ENCODE data around the gene TFE3. TPM values are rescaled to one million over a fixed set of nuclear protein-coding genes. Genes with fewer than 3 reads are reported as not detected.

The TFE3 gene
- total RNA-seq, 3 donors from 2014 or later, result 22.8 to 28.8 (median 23.4) TPM

DNA sequence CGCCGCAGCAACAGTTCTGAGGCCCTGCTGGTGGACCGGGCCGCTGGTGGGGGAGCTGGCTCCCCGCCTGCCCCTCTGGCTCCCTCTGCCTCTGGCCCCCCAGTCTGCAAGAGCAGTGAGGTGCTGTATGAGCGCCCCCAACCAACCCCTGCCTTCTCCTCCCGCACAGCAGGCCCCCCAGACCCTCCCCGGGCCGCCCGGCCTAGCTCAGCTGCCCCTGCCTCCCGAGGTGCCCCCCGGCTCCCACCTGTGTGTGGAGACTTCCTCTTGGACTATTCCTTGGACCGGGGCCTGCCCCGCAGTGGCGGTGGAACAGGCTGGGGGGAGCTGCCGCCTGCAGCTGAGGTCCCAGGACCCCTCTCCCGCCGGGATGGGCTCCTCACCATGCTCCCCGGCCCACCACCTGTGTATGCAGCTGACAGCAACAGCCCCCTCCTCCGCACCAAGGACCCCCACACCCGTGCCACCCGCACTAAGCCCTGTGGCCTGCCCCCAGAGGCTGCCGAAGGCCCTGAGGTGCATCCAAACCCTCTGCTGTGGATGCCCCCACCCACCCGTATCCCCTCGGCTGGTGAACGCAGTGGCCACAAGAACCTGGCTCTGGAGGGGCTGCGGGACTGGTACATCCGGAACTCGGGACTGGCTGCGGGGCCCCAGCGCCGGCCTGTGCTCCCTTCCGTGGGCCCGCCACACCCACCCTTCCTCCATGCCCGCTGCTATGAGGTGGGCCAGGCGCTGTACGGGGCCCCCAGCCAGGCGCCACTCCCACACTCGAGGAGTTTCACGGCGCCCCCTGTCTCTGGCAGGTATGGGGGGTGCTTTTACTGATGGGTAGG, 24.3 kb upstream of the TFE3 start:
- no peaks in the 10 kb centered on the region for H3K27me3 Mint-ChIP-seq (ENCODE audit: low read depth)
- H3K9me3 Mint-ChIP-seq, result no peaks in the 10 kb centered on the region
- no peaks in the 10 kb centered on the region for H3K36me3 Mint-ChIP-seq (ENCODE audit: insufficient read depth)
- peaks cover 5% of the 10 kb centered on the region for H3K4me1 Mint-ChIP-seq (ENCODE audit: low read depth)
- DNase-seq, result no peak
- no peak overlapping the region for H3K4me3 Mint-ChIP-seq
- no peak for ATAC-seq

DNA sequence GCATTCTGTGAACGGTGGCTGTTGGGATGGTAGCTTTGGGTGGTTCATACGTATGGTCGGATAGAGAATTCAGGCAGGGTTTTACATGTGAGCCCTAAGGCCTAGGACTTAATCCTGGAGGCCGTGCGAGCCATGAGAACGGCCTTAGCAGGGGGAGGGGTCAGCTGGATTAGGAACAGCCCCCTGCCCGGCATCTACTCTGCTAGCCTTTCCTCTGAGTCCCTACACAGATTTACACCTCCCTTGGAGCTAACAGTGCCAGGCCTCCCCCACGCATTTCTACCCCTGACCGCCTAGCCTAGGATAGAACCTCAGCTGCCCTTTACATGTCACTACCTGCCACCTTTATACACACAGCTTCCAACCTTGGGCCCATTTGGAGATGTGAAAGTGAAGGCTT, 23.5 kb upstream of the TFE3 start:
- no peak overlapping the region for H3K4me3 Mint-ChIP-seq
- no peaks in the 10 kb centered on the region for H3K9me3 Mint-ChIP-seq
- DNase-seq (no peak), ATAC-seq (no peak)
- no peaks in the 10 kb centered on the region for H3K27me3 Mint-ChIP-seq (ENCODE audit: low read depth)
- no peaks in the 10 kb centered on the region for H3K36me3 Mint-ChIP-seq (ENCODE audit: insufficient read depth)
- peaks cover 2% of the 10 kb centered on the region for H3K4me1 Mint-ChIP-seq (ENCODE audit: low read depth)

DNA sequence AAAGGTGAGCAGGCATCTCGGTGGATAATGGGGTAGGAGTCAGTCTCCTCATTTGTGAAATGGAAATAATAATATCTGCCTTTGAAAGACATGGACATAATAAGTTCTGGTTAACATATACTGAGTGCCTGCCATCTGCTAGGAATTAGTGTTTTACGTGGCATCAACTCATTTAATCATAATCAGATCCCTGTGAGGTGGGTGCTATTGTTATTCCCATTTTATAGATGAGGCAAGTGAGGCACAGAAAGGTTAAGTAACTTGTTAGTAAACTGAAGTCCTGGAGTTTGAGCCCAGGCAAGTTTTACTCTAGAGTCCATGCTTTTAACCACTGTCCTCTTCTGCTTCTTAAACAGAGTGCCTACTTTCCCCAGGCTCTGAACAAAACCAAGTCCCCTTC, 23.1 kb upstream of the TFE3 start:
- H3K36me3 Mint-ChIP-seq (ENCODE audit: insufficient read depth), result no peaks in the 10 kb centered on the region
- no peaks in the 10 kb centered on the region for H3K9me3 Mint-ChIP-seq
- H3K4me1 Mint-ChIP-seq (ENCODE audit: low read depth), result peaks cover under 1% of the 10 kb centered on the region
- H3K4me3 Mint-ChIP-seq, result no peak overlapping the region
- ATAC-seq (no peak), DNase-seq (no peak)
- no peaks in the 10 kb centered on the region for H3K27me3 Mint-ChIP-seq (ENCODE audit: low read depth)

DNA sequence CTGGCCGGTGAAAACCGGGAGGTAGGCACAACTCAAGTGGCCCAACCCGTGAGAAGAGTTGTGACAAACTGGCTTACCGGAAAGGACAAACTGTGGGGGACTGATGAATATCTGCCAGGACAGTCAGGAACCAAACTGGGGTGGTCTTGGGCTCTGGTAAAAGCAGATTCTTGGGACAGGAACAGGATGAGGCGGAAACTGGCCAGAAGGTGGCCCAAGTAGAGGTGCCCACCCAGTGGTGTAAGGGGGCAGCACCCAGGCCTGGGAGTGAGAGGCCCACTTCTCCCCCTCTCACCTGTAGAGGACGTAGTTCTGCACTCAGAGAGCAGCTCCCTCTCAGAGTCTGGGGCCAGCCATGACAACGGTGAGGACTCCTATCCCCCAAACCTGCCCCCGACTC, 21.6 kb upstream of the TFE3 start:
- no peak for ATAC-seq
- Mint-ChIP-seq H3K27me3 (ENCODE audit: low read depth) (no peaks in the 10 kb centered on the region), H3K4me1 (ENCODE audit: low read depth) (no peaks in the 10 kb centered on the region), H3K36me3 (ENCODE audit: insufficient read depth) (no peaks in the 10 kb centered on the region), H3K9me3 (no peaks in the 10 kb centered on the region), H3K4me3 (no peak overlapping the region)
- no peak for DNase-seq

DNA sequence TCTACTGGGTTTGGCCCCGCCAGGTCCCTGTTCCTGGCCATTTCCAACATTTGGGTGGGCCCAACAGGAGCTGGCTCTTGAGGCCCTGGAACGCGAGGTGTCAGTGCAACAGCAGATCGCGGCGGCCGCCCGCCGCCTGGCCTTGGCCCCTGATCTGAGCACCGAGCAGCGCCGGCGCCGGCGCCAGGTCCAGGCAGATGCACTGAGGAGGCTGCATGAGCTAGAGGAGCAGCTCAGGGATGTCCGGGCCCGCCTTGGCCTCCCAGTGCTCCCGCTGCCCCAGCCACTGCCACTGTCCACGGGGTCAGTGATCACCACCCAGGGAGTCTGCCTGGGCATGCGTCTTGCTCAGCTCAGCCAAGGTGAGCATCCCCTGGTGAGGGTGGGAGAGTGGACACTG, 21.1 kb upstream of the TFE3 start:
- no peak for DNase-seq
- ATAC-seq, result no peak
- no peaks in the 10 kb centered on the region for H3K9me3 Mint-ChIP-seq
- H3K4me1 Mint-ChIP-seq (ENCODE audit: low read depth), result no peaks in the 10 kb centered on the region
- H3K27me3 Mint-ChIP-seq (ENCODE audit: low read depth), result no peaks in the 10 kb centered on the region
- H3K36me3 Mint-ChIP-seq (ENCODE audit: insufficient read depth), result no peaks in the 10 kb centered on the region
- H3K4me3 Mint-ChIP-seq, result no peak overlapping the region

DNA sequence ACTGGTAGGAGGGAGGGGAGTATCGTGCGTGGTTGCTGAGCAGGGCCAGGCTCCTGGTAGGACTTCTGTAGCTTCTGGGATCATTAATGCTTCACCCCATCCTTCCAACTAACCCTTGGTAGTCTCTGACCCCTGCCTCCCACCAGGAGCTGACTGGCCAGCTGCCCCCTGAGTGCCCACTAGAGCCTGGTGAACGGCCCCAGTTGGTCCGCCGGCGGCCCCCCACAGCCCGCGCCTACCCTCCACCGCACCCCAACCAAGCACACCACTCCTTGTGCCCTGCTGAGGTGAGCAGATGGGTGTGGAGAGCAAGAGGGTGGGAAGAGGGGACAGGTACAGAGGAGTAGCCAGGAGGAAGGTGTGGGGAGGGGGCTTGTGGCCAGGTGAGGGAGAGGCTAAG, 20.6 kb upstream of the TFE3 start:
- no peak for DNase-seq
- Mint-ChIP-seq H3K4me1 (ENCODE audit: low read depth) (no peaks in the 10 kb centered on the region), H3K4me3 (no peak overlapping the region), H3K36me3 (ENCODE audit: insufficient read depth) (no peaks in the 10 kb centered on the region), H3K27me3 (ENCODE audit: low read depth) (no peaks in the 10 kb centered on the region), H3K9me3 (no peaks in the 10 kb centered on the region)
- no peak for ATAC-seq

DNA sequence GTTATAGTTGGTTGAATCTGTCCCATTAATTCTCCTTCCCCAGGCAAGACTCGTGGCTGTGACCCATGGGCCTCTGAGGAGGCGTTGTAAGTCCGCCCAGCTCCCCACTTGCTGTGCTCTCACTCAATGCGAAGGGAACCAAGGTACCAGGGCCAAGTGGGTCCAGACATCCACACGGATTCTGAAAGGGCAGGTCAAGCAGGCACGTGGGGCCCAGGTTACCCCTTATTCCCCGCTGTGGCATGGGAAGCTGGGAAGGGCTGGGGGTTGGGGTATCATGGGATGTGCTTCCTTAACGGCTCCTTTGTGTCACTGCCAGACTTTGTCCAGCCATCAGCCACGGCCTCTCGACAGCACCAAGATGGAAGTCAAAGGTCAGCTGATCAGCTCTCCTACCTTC, 18.8 kb upstream of the TFE3 start:
- H3K4me1 Mint-ChIP-seq (ENCODE audit: low read depth), result no peaks in the 10 kb centered on the region
- H3K36me3 Mint-ChIP-seq (ENCODE audit: insufficient read depth), result no peaks in the 10 kb centered on the region
- no peaks in the 10 kb centered on the region for H3K9me3 Mint-ChIP-seq
- H3K4me3 Mint-ChIP-seq, result no peak overlapping the region
- ATAC-seq, result no peak
- no peaks in the 10 kb centered on the region for H3K27me3 Mint-ChIP-seq (ENCODE audit: low read depth)
- DNase-seq, result no peak

DNA sequence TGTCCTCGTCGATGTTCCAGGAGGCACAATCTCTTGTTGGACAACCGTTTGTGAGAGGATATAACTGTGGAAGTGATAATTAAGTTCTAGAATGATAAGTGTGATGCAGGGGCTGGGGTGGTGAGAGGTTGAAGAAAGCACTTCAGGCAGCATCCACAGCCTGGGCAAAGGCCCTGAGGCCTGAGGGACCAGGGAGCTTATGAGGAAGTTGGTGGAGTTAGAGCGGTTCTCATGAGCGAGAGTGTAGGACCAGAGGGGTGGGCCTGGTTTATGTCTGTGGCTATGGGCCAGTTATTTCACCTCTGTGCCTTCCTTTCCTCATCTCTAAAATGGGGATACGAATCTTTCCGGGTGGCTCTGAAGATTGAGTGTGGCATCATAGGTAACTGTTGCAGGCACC, 18.3 kb upstream of the TFE3 start:
- H3K36me3 Mint-ChIP-seq (ENCODE audit: insufficient read depth), result no peaks in the 10 kb centered on the region
- no peaks in the 10 kb centered on the region for H3K9me3 Mint-ChIP-seq
- ATAC-seq (no peak), DNase-seq (no peak)
- no peaks in the 10 kb centered on the region for H3K27me3 Mint-ChIP-seq (ENCODE audit: low read depth)
- H3K4me1 Mint-ChIP-seq (ENCODE audit: low read depth), result no peaks in the 10 kb centered on the region
- no peak overlapping the region for H3K4me3 Mint-ChIP-seq

DNA sequence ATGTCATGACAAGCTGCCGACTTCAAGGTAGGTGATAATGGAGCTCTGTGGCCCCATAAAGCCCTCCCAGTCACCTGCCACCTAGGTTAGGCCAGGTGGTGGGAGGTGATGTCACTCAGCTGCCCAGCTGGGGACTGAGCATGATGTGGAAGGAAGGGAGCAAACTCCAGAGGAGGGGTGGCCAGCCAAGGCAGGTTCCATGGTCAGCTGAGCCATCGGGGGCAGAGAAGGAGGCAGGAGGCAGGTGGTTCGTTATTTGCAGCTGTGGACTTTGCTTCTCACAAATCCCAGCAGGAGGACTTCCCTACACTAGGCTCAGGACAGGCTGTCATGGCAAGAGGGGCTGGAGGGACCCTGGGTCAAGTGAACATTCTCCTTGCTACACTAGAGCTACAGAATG, 17.8 kb upstream of the TFE3 start:
- Mint-ChIP-seq H3K36me3 (ENCODE audit: insufficient read depth) (no peaks in the 10 kb centered on the region), H3K9me3 (no peaks in the 10 kb centered on the region), H3K4me3 (no peak overlapping the region), H3K27me3 (ENCODE audit: low read depth) (no peaks in the 10 kb centered on the region), H3K4me1 (ENCODE audit: low read depth) (no peaks in the 10 kb centered on the region)
- DNase-seq (no peak), ATAC-seq (no peak)

DNA sequence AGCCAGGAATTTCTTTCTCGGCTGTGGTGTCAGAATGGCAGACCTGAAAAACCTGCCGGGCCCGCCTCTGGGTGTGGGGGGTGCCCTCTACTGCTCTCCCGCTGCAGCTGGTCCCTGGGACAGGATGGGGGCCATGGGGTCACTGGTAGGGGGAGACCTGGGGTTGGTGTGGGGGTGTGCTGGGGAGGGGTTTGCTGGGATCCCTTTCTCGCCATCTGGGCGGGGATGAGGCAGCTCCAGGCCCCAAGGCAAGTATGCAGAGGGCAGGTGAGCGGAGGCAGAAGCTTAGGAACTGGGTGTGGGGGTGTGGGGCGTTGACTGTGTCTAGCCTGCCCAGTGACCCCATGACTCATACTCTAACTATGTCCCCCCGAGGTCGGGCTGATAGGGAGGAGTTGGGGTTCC, 16.5 kb upstream of the TFE3 start:
- DNase-seq, result no peak
- Mint-ChIP-seq H3K36me3 (ENCODE audit: insufficient read depth) (no peaks in the 10 kb centered on the region), H3K9me3 (no peaks in the 10 kb centered on the region), H3K4me1 (ENCODE audit: low read depth) (peaks cover 8% of the 10 kb centered on the region), H3K27me3 (ENCODE audit: low read depth) (no peaks in the 10 kb centered on the region), H3K4me3 (no peak overlapping the region)
- ATAC-seq, result no peak

DNA sequence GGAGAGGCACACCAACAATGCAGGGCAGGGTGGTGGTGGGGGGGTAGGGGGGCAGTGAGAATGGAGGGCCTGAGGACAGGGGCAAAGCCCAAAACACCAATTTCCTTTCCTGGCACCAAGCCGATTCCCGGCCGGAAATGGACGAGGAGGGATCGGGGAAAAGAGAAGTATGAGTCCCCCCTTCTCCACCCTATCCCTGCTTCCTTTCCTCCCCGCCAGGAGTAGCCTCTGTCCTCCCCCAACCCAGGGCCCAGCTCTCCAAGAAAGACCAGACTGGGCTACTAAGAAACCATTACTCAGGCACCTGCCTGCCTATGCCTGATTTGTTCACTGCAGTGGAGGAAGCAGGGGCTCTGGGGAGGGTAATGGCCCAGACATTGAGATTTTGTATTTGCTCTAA, 16.0 kb upstream of the TFE3 start:
- Mint-ChIP-seq H3K4me3 (no peak overlapping the region), H3K9me3 (no peaks in the 10 kb centered on the region), H3K36me3 (ENCODE audit: insufficient read depth) (no peaks in the 10 kb centered on the region), H3K27me3 (ENCODE audit: low read depth) (no peaks in the 10 kb centered on the region), H3K4me1 (ENCODE audit: low read depth) (peaks cover 13% of the 10 kb centered on the region)
- DNase-seq (no peak), ATAC-seq (no peak)

DNA sequence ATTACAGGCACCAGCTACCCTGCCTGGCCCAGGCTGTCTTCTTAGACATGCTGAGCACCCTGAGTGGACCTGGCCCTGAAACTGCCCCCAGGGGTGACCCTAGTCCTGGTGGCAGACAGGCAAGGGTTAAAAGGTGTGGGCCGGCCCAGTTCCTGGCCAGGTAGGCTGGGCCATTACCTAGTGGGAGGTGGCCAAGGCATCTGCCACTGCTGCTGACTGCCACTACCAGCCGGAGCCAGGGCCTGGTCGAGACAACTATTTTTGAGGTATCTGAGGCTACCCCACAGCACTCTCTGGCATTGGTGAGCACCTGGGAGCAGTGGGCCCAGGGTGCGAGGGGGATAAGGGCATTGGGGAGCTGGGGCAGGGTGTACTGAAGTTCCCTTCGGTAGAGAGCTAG, 15.6 kb upstream of the TFE3 start, which contains the start of gene CCDC120:
CCDC120 (plus strand) TSS at position 206 of the 400 bp plus-strand sequence. CDS start 3,043 bp downstream, outside the sequence.
- Mint-ChIP-seq H3K36me3 (ENCODE audit: insufficient read depth) (no peaks in the 10 kb centered on the region), H3K4me1 (ENCODE audit: low read depth) (peaks cover 16% of the 10 kb centered on the region), H3K9me3 (no peaks in the 10 kb centered on the region), H3K27me3 (ENCODE audit: low read depth) (no peaks in the 10 kb centered on the region), H3K4me3 (no peak within 1 kb of the TSS)
- ATAC-seq (no peak), DNase-seq (no peak)

DNA sequence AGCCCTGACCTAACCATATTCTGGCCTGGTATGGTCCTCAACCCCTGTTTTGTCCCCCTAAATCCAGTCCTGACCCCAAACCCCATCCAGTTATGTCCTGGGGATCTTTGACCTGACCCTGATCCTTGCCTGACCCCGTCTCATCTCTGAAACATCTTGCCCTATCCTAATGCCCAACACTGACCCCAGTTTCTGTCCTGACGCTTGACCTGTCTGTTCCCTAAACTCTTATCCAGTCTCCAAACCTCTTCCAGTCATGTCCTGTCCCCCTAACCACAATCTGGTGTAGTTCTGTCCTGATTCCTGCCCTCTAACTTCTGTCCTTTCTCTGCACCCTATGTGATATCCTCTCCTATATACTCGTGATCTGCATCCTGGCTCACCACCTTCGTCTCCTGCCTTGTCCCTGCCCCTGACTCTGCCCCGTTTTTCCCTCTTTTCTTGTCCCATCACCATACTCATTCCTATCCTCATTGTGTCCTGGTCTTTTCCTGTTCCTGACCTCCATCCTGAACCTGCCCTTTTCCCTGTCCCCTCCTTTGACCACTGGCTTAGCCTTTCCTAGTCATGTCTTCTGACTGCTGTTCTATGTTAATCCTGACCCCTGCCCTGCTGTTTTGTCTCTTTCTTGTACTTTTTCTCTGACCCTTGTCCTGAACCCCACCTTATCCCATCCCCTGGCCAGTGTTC, 11.1 kb upstream of the TFE3 start:
- peaks cover 24% of the 10 kb centered on the region for H3K4me1 Mint-ChIP-seq (ENCODE audit: low read depth)
- H3K27me3 Mint-ChIP-seq (ENCODE audit: low read depth), result no peaks in the 10 kb centered on the region
- H3K36me3 Mint-ChIP-seq (ENCODE audit: insufficient read depth), result no peaks in the 10 kb centered on the region
- DNase-seq (no peak), ATAC-seq (no peak)
- peak overlapping the region; percentile 85 for H3K4me3 Mint-ChIP-seq
- no peaks in the 10 kb centered on the region for H3K9me3 Mint-ChIP-seq

DNA sequence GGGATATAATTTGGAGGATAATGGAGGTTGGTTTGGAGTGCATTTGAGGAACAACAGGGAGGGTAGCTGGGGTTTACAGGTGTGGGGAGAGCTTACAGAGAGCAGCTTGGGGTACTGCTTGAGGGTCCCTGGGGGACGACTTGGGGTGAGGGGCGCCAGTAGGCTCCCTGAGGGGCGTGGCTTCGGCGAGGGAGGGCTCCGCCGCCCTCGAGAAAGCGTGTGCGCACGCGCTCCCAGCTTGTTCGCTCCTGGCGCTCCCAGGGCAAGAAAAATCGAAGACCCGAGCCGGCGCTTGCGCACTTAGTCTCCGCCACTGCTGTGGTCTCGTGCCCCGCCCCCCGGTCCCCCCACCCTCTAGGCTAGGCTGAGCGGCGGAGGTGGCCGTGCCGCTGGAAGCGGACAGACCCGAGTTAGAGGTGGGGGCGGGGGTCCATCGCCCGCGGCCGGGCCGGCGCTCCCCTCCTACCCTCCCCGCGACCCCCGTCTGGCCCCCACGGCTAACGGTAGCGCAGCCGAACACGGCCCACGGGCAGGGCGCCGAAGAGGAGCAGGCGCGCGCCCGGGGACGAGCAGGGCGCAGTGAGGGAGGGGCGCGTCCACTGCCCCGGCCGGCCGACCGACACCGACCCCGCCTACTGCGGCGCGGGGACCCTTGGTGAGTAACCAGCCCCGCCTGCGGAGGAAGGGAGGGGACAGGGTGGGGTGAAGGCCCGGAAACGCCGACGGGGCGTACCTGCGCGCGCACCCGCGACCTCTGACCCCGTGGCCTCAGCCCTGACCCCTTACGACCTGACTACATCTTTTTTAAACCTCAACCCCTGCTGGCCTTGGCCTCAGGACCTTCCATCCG, 10.3 kb upstream of the TFE3 start:
- ATAC-seq (peak; percentile 81 to 82), DNase-seq (peak; percentile 58)
- Mint-ChIP-seq H3K4me1 (ENCODE audit: low read depth) (peaks cover 24% of the 10 kb centered on the region), H3K9me3 (no peaks in the 10 kb centered on the region), H3K4me3 (peak overlapping the region; percentile 85), H3K36me3 (ENCODE audit: insufficient read depth) (no peaks in the 10 kb centered on the region), H3K27me3 (ENCODE audit: low read depth) (no peaks in the 10 kb centered on the region)
